ENCODE results near the gene POU2F3. TPM values are rescaled to one million over a fixed set of nuclear protein-coding genes. Genes with fewer than 3 reads are reported as not detected.

The POU2F3 gene
- total and polyA plus RNA-seq, 2 of the 13 experiments (the other 11 are each of a cell fraction or from before 2014, with no cell fraction given), result not detected

- TF ChIP-seq ZNF407 (CRISPR knock-in tag; IDR thresholded peaks at IDR 0.05; ENCODE audit: not compliant biosample characterization), result no peak
- no peak for TF ChIP-seq ZNF251 (CRISPR knock-in tag; IDR thresholded peaks at IDR 0.05)
- no peak for TF ChIP-seq ZBTB46 (CRISPR knock-in tag; IDR thresholded peaks at IDR 0.05; ENCODE audit: borderline replicate concordance)
- 0 out of 2 replicates have a peak, but pooled peaks have one; percentile 12 for TF ChIP-seq HOXA3 (CRISPR knock-in tag; IDR thresholded peaks at IDR 0.05)
- TF ChIP-seq NKX3-1 (CRISPR knock-in tag; IDR thresholded peaks at IDR 0.05), result no peak
- no peak for TF ChIP-seq SSRP1 (CRISPR knock-in tag; IDR thresholded peaks at IDR 0.05)
- peak; percentile 12; the same call in 1 of the 2 replicates for TF ChIP-seq SOX5 (CRISPR knock-in tag; IDR thresholded peaks at IDR 0.05; ENCODE audit: borderline replicate concordance)
- no peak for TF ChIP-seq NAIF1 (CRISPR knock-in tag; IDR thresholded peaks at IDR 0.05; ENCODE audit: borderline replicate concordance)
- no peak for TF ChIP-seq RARG (CRISPR knock-in tag; IDR thresholded peaks at IDR 0.05; ENCODE audit: low read depth)
- no peak for TF ChIP-seq ELF1 (CRISPR knock-in tag; IDR thresholded peaks at IDR 0.05)
- TF ChIP-seq HMGXB4 (CRISPR knock-in tag; IDR thresholded peaks at IDR 0.05; ENCODE audit: borderline replicate concordance in 1 of 2, low read depth in 1 of 2), result peak in 1 of 2 experiments; percentile 29; a peak in 1 of 4 replicates
- TF ChIP-seq THAP9 (CRISPR knock-in tag; IDR thresholded peaks at IDR 0.05; ENCODE audit: borderline replicate concordance), result no peak
- TF ChIP-seq ZNF33B (CRISPR knock-in tag; IDR thresholded peaks at IDR 0.05), result no peak
These were observed 95.0 kb downstream of the POU2F3 start (continued) for GRCh38 chr11:120334894-120335462.
